ENCODE results near the gene PDXK. TPM values are rescaled to one million over a fixed set of nuclear protein-coding genes. Genes with fewer than 3 reads are reported as not detected.
A peak's percentile ranks its signal among the peaks of the same experiment; 100 is the strongest.

PDXK gene
- total and polyA plus RNA-seq, 9 of the 15 experiments (the other 6 are each of a cell fraction or from before 2014, with no cell fraction given) = 5.6 to 162 (median 76.5) TPM

GRCh38 chr21:43717967-43718871 is 710 bp upstream of the PDXK start (continued):
- peak; percentile 58 for TF ChIP-seq ZBTB40 (IDR thresholded peaks at IDR 0.05)
- TF ChIP-seq ZBTB40 (CRISPR knock-in tag; IDR thresholded peaks at IDR 0.05) = no peak
- peak; percentile 15; the same call in 1 of the 2 replicates for TF ChIP-seq NFIC (IDR thresholded peaks at IDR 0.05)
- TF ChIP-seq CBX5 (IDR thresholded peaks at IDR 0.05; ENCODE audit: borderline replicate concordance, low read depth) = no peak

All from K562 (cell line).